Thyroid gland (tissue), 4 donors: Measurements from ENCODE around the gene RIPK4. TPM values are rescaled to one million over a fixed set of nuclear protein-coding genes. Genes with fewer than 3 reads are reported as not detected.
A peak's percentile ranks its signal among the peaks of the same experiment; 100 is the strongest.

Experiments
- DNase-seq, 2 donors: peaks; one replicate each; pipeline ENCODE4 v3.0.0-alpha.2; 2019
- H3K27ac ChIP-seq, 3 donors: fragments of 200-600 bp; sonication (generic); 1 replicate in 2 of 3; 2 replicates in 1 of 3; pipeline ENCODE4 v1.5.1; 2016 to 2019; ENCODE audit warnings: mild to moderate bottlenecking in 1 of 3, moderate library complexity in 1 of 3
- H3K27me3 ChIP-seq: fragments of 200-600 bp; sonication (generic); one replicate; pipeline ENCODE4 v1.5.1; 2019
- H3K36me3 ChIP-seq, 2 donors: fragments of 200-600 bp; sonication (generic); one replicate each; pipeline ENCODE4 v1.5.1; 2016 to 2019
- H3K4me1 ChIP-seq, 2 donors: fragments of 200-600 bp; sonication (generic); one replicate each; pipeline ENCODE4 v1.5.1; 2017 to 2019
- H3K4me3 ChIP-seq, 3 donors: fragments of 200-600 bp; sonication (generic); replicated peaks in 1 of 3; 1 replicate in 2 of 3; 2 replicates in 1 of 3; pipeline ENCODE4 v1.5.1; 2016; ENCODE audit warnings: mild to moderate bottlenecking in 1 of 3
- H3K9me3 ChIP-seq: fragments of 200-600 bp; sonication (generic); one replicate; pipeline ENCODE4 v1.5.1; 2017
- CTCF ChIP-seq, 6 experiments: fragments of 200-600 bp in 3 of 6; fragments of 450-650 bp in 3 of 6; sonication (generic) in 3 of 6; IDR thresholded peaks; one replicate each; pipeline ENCODE4 v1.5.1; 2016 to 2019; ENCODE audit warnings: antibody characterized with exemption in 6 of 6, mild to moderate bottlenecking in 2 of 6, inconsistent platforms in 1 of 6, moderate library complexity in 1 of 6
- POLR2A ChIP-seq, 2 donors: fragments of 450-650 bp; IDR thresholded peaks; one replicate each; pipeline ENCODE4 v1.6.1; 2017; ENCODE audit warnings: antibody characterized with exemption in 2 of 2, mild to moderate bottlenecking in 2 of 2, moderate library complexity in 1 of 2
- WGBS, 2 donors: methylation state at CpG; one replicate each; pipeline ENCODE4 v1.1.5; 2017; 5-methylcytosine and 5-hydroxymethylcytosine counted together
- intact Hi-C: fragments of 100-400 bp; cut with DNase I; formaldehyde crosslinking; loops from one replicate; pipeline ENCODE4 v1.15.1; 2023
- total RNA-seq, 4 donors: library from RNA; depleted of rRNA; stranded (reverse); fragments of >200 nt; gene quantifications; one replicate each; pipeline ENCODE4 v1.2.3, GENCODE V29; 2016

Gene RIPK4
- total RNA-seq, 4 donors from 2014 or later: 15.3 to 24.7 (median 22.6) TPM

GRCh38 chr21:41771625-41771945, 4.7 kb upstream of the RIPK4 start:
- no peak for TF ChIP-seq POLR2A (IDR thresholded peaks at IDR 0.05)
- no peak for TF ChIP-seq CTCF (IDR thresholded peaks at IDR 0.05)
- no peaks in the 10 kb centered on the region for H3K27me3 ChIP-seq
- intact Hi-C loops: no loop called here
- H3K27ac ChIP-seq: no peak overlapping the region
- WGBS, 2 donors: 90 to 91% methylated on average over 7 of the region's 7 CpGs
- DNase-seq: no peak
- no peak overlapping the region for H3K4me3 ChIP-seq
- H3K36me3 ChIP-seq: no peaks in the 10 kb centered on the region
- no peaks in the 10 kb centered on the region for H3K9me3 ChIP-seq
- H3K4me1 ChIP-seq: peaks cover 29% of the 10 kb centered on the region in 2 donors

GRCh38 chr21:41770901-41771624, 4.2 kb upstream of the RIPK4 start:
- Histone ChIP-seq H3K4me3 (no peak overlapping the region), H3K36me3 (no peaks in the 10 kb centered on the region), H3K9me3 (no peaks in the 10 kb centered on the region), H3K4me1 (peaks cover 29% of the 10 kb centered on the region in 2 donors), H3K27ac (no peak overlapping the region), H3K27me3 (no peaks in the 10 kb centered on the region)
- DNase-seq: no peak
- intact Hi-C loops: no loop called here
- WGBS, 2 donors: 84 to 86% methylated on average over 14 of the region's 14 CpGs
- no peak for TF ChIP-seq POLR2A (IDR thresholded peaks at IDR 0.05)
- TF ChIP-seq CTCF (IDR thresholded peaks at IDR 0.05): no peak

- WGBS, 2 donors: 93 to 95% methylated on average over 5 of the region's 5 CpGs
- no peaks in the 10 kb centered on the region for H3K27me3 ChIP-seq
- no peak overlapping the region for H3K4me3 ChIP-seq
- no peak for DNase-seq
- TF ChIP-seq CTCF (IDR thresholded peaks at IDR 0.05): no peak
- TF ChIP-seq POLR2A (IDR thresholded peaks at IDR 0.05): no peak
- intact Hi-C loops: no loop called here
- H3K9me3 ChIP-seq: no peaks in the 10 kb centered on the region
- H3K36me3 ChIP-seq: no peaks in the 10 kb centered on the region
- no peak overlapping the region for H3K27ac ChIP-seq
- peaks cover 29% of the 10 kb centered on the region in 2 donors for H3K4me1 ChIP-seq
Measured at GRCh38 chr21:41769933-41770332, 3.1 kb upstream of the RIPK4 start.

DNA sequence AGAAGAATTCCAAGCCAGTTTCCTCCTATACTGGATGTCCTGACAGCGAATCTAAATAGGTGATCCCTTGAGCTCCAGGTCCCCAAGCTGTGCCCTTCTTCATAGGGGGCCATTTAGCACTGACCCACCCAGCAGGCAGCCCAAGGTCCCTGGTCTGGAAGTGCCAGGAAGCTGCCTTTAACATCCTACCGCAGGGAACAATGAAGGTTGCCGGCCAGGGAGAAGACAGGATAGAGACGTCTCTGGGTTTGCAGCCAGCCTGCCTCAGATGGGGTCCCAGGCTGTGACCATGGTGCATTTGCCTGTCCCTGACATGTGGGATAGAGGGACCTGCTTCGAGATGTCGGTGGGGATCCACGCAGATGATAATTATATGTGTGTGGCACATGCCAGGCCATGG, 2.7 kb upstream of the RIPK4 start:
- Histone ChIP-seq H3K27ac (no peak overlapping the region), H3K4me1 (peaks cover 27 to 29% of the 10 kb centered on the region in 2 donors), H3K36me3 (no peaks in the 10 kb centered on the region), H3K4me3 (no peak overlapping the region), H3K9me3 (no peaks in the 10 kb centered on the region), H3K27me3 (no peaks in the 10 kb centered on the region)
- TF ChIP-seq POLR2A (IDR thresholded peaks at IDR 0.05): no peak
- no peak for TF ChIP-seq CTCF (IDR thresholded peaks at IDR 0.05)
- DNase-seq: no peak
- intact Hi-C loops: no loop called here
- 74 to 81% methylated on average over 5 to 7 of the region's 7 CpGs for WGBS, 2 donors

GRCh38 chr21:41769111-41769510, 2.3 kb upstream of the RIPK4 start:
- H3K4me3 ChIP-seq: peak overlapping the region in 1 of 3 donors; percentile 14
- intact Hi-C loops: no loop called here
- no peaks in the 10 kb centered on the region for H3K27me3 ChIP-seq
- peak overlapping the region in 2 of 3 donors; percentile 72 to 86 for H3K27ac ChIP-seq
- no peaks in the 10 kb centered on the region for H3K9me3 ChIP-seq
- H3K36me3 ChIP-seq: no peaks in the 10 kb centered on the region
- TF ChIP-seq POLR2A (IDR thresholded peaks at IDR 0.05): no peak
- TF ChIP-seq CTCF (IDR thresholded peaks at IDR 0.05): no peak
- peaks cover 23 to 29% of the 10 kb centered on the region in 2 donors for H3K4me1 ChIP-seq
- no peak for DNase-seq
- WGBS, 2 donors: 53 to 57% methylated on average over 10 of the region's 10 CpGs
